H1 (cell line): ENCODE measurements around the gene EGF. TPM values are rescaled to one million over a fixed set of nuclear protein-coding genes. Genes with fewer than 3 reads are reported as not detected.

Source experiments
- CTCF ChIA-PET: fragments of 300-600 bp; sonication (Branson Sonifier 250); formaldehyde crosslinking; loops from one replicate; lab custom pipeline; 2021; ENCODE audit not compliant: partially characterized antibody; lab: Charles Lee
- POLR2A ChIA-PET: fragments of 300-600 bp; sonication (Branson Sonifier 250); formaldehyde crosslinking; loops from one replicate; lab custom pipeline; 2021; ENCODE audit warnings: inconsistent platforms; ENCODE audit not compliant: partially characterized antibody; lab: Charles Lee
- DNase-seq, 2 experiments: peaks; one replicate each; pipeline versions ENCODE4 v3.0.0 to v3.0.0-alpha.2; 2010 to 2022; ENCODE audit warnings: low spot score in 2 of 2, low read depth in 1 of 2, mixed read lengths in 1 of 2
- FAIRE-seq: peaks from 2 replicates; lab custom pipeline; 2011; peaks lifted over from hg19 to GRCh38; lab: Jason Lieb, UNC
- H2AFZ ChIP-seq: 2 replicates; pipeline ENCODE4 v1.8.1; 2012; ENCODE audit warnings: low read length, inconsistent platforms
- H2AK5ac ChIP-seq: 2 replicates; pipeline ENCODE4 v1.6.1; 2013; ENCODE audit warnings: low read depth, low read length
- H2BK120ac ChIP-seq: replicated peaks from 2 replicates; pipeline ENCODE3; 2013; ENCODE audit warnings: low read depth, low read length, inconsistent platforms
- H2BK12ac ChIP-seq: 2 replicates; pipeline ENCODE4 v1.6.1; 2013; ENCODE audit warnings: low read depth, low read length
- H2BK15ac ChIP-seq: 2 replicates; pipeline ENCODE4 v1.6.1; 2013; ENCODE audit warnings: low read length
- H2BK20ac ChIP-seq: 2 replicates; pipeline ENCODE4 v1.6.1; 2013; ENCODE audit warnings: low read length
- H2BK5ac ChIP-seq: 2 replicates; pipeline ENCODE4 v1.6.1; 2013; ENCODE audit warnings: low read depth, low read length
- H3K14ac ChIP-seq: 2 replicates; pipeline ENCODE4 v1.6.1; 2013; ENCODE audit warnings: inconsistent platforms; ENCODE audit not compliant: insufficient read length
- H3K18ac ChIP-seq: 2 replicates; pipeline ENCODE4 v1.6.1; 2013; ENCODE audit warnings: low read length; ENCODE audit errors: extremely low read depth
- H3K23ac ChIP-seq: 2 replicates; pipeline ENCODE4 v1.6.1; 2013; ENCODE audit warnings: inconsistent platforms; ENCODE audit not compliant: insufficient read length
- H3K23me2 ChIP-seq: 2 replicates; pipeline ENCODE4 v1.6.1; 2013; ENCODE audit warnings: low read depth, low read length
- H3K27ac ChIP-seq: 2 replicates; pipeline ENCODE4 v1.6.1; 2011; ENCODE audit warnings: low read depth, low read length, inconsistent platforms
- H3K27me3 ChIP-seq, 4 experiments: replicated peaks in 1 of 4; 1 replicate in 1 of 4; 2 replicates in 3 of 4; pipeline versions ENCODE4 v1.6.1 to v1.8.1; 2011 to 2013; ENCODE audit warnings: low read length in 3 of 4, mild to moderate bottlenecking in 3 of 4, inconsistent platforms in 2 of 4, mixed read lengths in 2 of 4, moderate library complexity in 1 of 4; ENCODE audit not compliant: control insufficient read depth in 3 of 4, insufficient read depth in 3 of 4; ENCODE audit errors: extremely low read depth in 1 of 4
- H3K36me3 ChIP-seq, 4 experiments: 2 replicates each; pipeline versions ENCODE4 v1.6.1 to v1.8.1; 2011 to 2013; ENCODE audit warnings: mild to moderate bottlenecking in 4 of 4, low read length in 3 of 4, moderate library complexity in 2 of 4, control low read depth in 1 of 4, inconsistent platforms in 1 of 4; ENCODE audit not compliant: insufficient read depth in 4 of 4, control insufficient read depth in 2 of 4
- H3K4ac ChIP-seq: replicated peaks from 2 replicates; pipeline ENCODE3; 2013; ENCODE audit warnings: low read length, low read depth, mixed read lengths, inconsistent platforms; ENCODE audit not compliant: insufficient read length
- H3K4me1 ChIP-seq, 4 experiments: replicated peaks in 1 of 4; 1 replicate in 1 of 4; 2 replicates in 3 of 4; pipeline versions ENCODE4 v1.6.1 to v1.8.1; 2011 to 2013; ENCODE audit warnings: low read length in 3 of 4, inconsistent platforms in 2 of 4, mixed read lengths in 1 of 4; ENCODE audit not compliant: insufficient read depth in 4 of 4, control insufficient read depth in 3 of 4
- H3K4me2 ChIP-seq, 2 experiments: 2 replicates each; pipeline versions ENCODE4 v1.6.1 to v1.8.1; 2011 to 2013; ENCODE audit warnings: low read depth in 2 of 2, low read length in 2 of 2, control low read depth in 1 of 2, inconsistent platforms in 1 of 2, mild to moderate bottlenecking in 1 of 2; ENCODE audit not compliant: insufficient read depth in 1 of 2
- H3K4me3 ChIP-seq, 4 experiments: fragments of 200-600, 300-600 bp in 1 of 4; sonication (generic), shearing (Covaris generic), sonication (Bioruptor Twin) in 1 of 4; 2 replicates each; pipeline versions ENCODE4 v1.5.1 to v1.8.1; 2011 to 2016; ENCODE audit warnings: low read length in 4 of 4, low read depth in 3 of 4, control low read depth in 2 of 4, inconsistent platforms in 2 of 4, mild to moderate bottlenecking in 2 of 4, mixed read lengths in 1 of 4, moderate library complexity in 1 of 4; ENCODE audit not compliant: insufficient read depth in 2 of 4; ENCODE audit errors: extremely low read depth in 1 of 4
- H3K56ac ChIP-seq: replicated peaks from 2 replicates; pipeline ENCODE3; 2013; ENCODE audit warnings: low read depth, mild to moderate bottlenecking, mixed read lengths, low read length, inconsistent platforms; ENCODE audit not compliant: insufficient read length
- H3K79me1 ChIP-seq: 2 replicates; pipeline ENCODE4 v1.6.1; 2013; ENCODE audit warnings: low read depth, low read length, control low read depth
- H3K79me2 ChIP-seq, 2 experiments: 2 replicates each; pipeline versions ENCODE4 v1.6.1 to v1.8.1; 2012 to 2013; ENCODE audit warnings: low read length in 2 of 2, mild to moderate bottlenecking in 2 of 2, inconsistent platforms in 1 of 2; ENCODE audit not compliant: insufficient read depth in 2 of 2, control insufficient read depth in 1 of 2
- H3K9ac ChIP-seq, 4 experiments: replicated peaks in 1 of 4; 1 replicate in 1 of 4; 2 replicates in 3 of 4; pipeline versions ENCODE4 v1.6.1 to v1.8.1; 2011 to 2013; ENCODE audit warnings: low read depth in 3 of 4, low read length in 3 of 4, control low read depth in 2 of 4, mild to moderate bottlenecking in 2 of 4, moderate library complexity in 2 of 4, inconsistent platforms in 1 of 4; ENCODE audit errors: extremely low read depth in 1 of 4
- H3K9me3 ChIP-seq, 2 experiments: 2 replicates each; pipeline versions ENCODE4 v1.6.1 to v1.8.1; 2012 to 2013; ENCODE audit warnings: mild to moderate bottlenecking in 2 of 2, moderate library complexity in 2 of 2, control low read depth in 1 of 2, inconsistent platforms in 1 of 2, low read depth in 1 of 2, low read length in 1 of 2, mixed read lengths in 1 of 2; ENCODE audit not compliant: insufficient read depth in 2 of 2
- H4K20me1 ChIP-seq, 2 experiments: replicated peaks in 1 of 2; 2 replicates each; pipeline versions ENCODE3 to v1.8.1; 2011 to 2013; ENCODE audit warnings: inconsistent platforms in 2 of 2, low read length in 2 of 2, mild to moderate bottlenecking in 1 of 2; ENCODE audit not compliant: insufficient read depth in 2 of 2, control insufficient read depth in 1 of 2
- H4K5ac ChIP-seq: 2 replicates; pipeline ENCODE4 v1.6.1; 2013; ENCODE audit warnings: low read length, low read depth, mixed read lengths, inconsistent platforms; ENCODE audit not compliant: insufficient read length
- H4K8ac ChIP-seq: 2 replicates; pipeline ENCODE4 v1.8.0; 2013; ENCODE audit warnings: mild to moderate bottlenecking, moderate library complexity, low read length, inconsistent platforms; ENCODE audit not compliant: insufficient read depth; ENCODE audit errors: extremely low read depth
- H4K91ac ChIP-seq: replicated peaks from 2 replicates; pipeline ENCODE3; 2013; ENCODE audit warnings: low read length, mixed read lengths, inconsistent platforms; ENCODE audit not compliant: insufficient read length
- CTCF ChIP-seq, 3 experiments: IDR thresholded peaks; 1 replicate in 2 of 3; 2 replicates in 1 of 3; pipeline versions ENCODE4 v1.5.1 to v1.6.1; 2011; ENCODE audit warnings: low read length in 3 of 3, mild to moderate bottlenecking in 3 of 3, inconsistent platforms in 2 of 3, low read depth in 1 of 3, moderate library complexity in 1 of 3; ENCODE audit not compliant: insufficient read depth in 1 of 3; ENCODE audit errors: control extremely low read depth in 1 of 3
- GTF2F1 ChIP-seq: IDR thresholded peaks from 2 replicates; pipeline ENCODE4 v1.6.1; 2012; ENCODE audit warnings: low read depth, low read length, improper control_type of control experiment, borderline replicate concordance
- RXRA ChIP-seq: IDR thresholded peaks from 2 replicates; pipeline ENCODE4 v1.6.1; 2011; ENCODE audit warnings: low read depth, mild to moderate bottlenecking, low read length, moderate library complexity; ENCODE audit not compliant: insufficient read depth
- SP1 ChIP-seq: IDR thresholded peaks from 2 replicates; pipeline ENCODE4 v1.6.1; 2011; ENCODE audit warnings: low read depth, low read length
- TEAD4 ChIP-seq: IDR thresholded peaks from 2 replicates; pipeline ENCODE4 v1.6.1; 2012; ENCODE audit warnings: low read depth, low read length, inconsistent platforms, mixed read lengths
- WGBS, 2 experiments: shearing (Covaris generic) in 1 of 2; methylation state at CpG; one replicate each; pipeline versions ENCODE4 v1.1.6 to v1.1.7; 2013 to 2015; ENCODE audit warnings: low lambda C conversion rate in 2 of 2, mixed read lengths in 2 of 2, inconsistent platforms in 1 of 2, low coverage in 1 of 2, missing lambda C conversion rate in 1 of 2; ENCODE audit not compliant: insufficient replicate concordance in 2 of 2, insufficient coverage in 1 of 2, insufficient read length in 1 of 2; ENCODE audit errors: extremely low coverage in 1 of 2, missing lambda C conversion rate in 1 of 2; 5-methylcytosine and 5-hydroxymethylcytosine counted together
- polyA plus RNA-seq, 7 experiments: library from polyadenylated mRNA; depleted of rRNA in 3 of 7; stranded (reverse) in 5 of 7; unstranded in 2 of 7; fragments of >200 nt in 5 of 7; fragments of 200-250 nt in 2 of 7; gene quantifications; 1 replicate in 5 of 7; 2 replicates in 1 of 7; 4 replicates in 1 of 7; pipeline versions ENCODE4 v1.2.1 to v1.2.3, GENCODE V29; 2011 to 2013; ENCODE audit warnings: missing spikeins in 2 of 7, mixed read lengths in 2 of 7
- total RNA-seq: library from RNA; stranded (reverse); fragmentation: NEBNext Ultra II Directional; extraction: Animal tissue kit (Norgen Biotek cat#: 25700); gene quantifications from 2 replicates; pipeline ENCODE4 v1.2.1, GENCODE V29; 2021
- TF ChIP-seq, protein P1 (sequence below): IDR thresholded peaks from 2 replicates; pipeline ENCODE4 v1.6.1; 2012; ENCODE audit warnings: low read length, inconsistent platforms
- TF ChIP-seq, protein P2 (sequence below): IDR thresholded peaks from 2 replicates; pipeline ENCODE4 v1.6.1; 2012; ENCODE audit warnings: inconsistent platforms

Gene EGF
- total and polyA plus RNA-seq, 2 of the 8 experiments (the other 6 are each of a cell fraction or from before 2014, with no cell fraction given): 1.5 to 2.6 TPM

DNA sequence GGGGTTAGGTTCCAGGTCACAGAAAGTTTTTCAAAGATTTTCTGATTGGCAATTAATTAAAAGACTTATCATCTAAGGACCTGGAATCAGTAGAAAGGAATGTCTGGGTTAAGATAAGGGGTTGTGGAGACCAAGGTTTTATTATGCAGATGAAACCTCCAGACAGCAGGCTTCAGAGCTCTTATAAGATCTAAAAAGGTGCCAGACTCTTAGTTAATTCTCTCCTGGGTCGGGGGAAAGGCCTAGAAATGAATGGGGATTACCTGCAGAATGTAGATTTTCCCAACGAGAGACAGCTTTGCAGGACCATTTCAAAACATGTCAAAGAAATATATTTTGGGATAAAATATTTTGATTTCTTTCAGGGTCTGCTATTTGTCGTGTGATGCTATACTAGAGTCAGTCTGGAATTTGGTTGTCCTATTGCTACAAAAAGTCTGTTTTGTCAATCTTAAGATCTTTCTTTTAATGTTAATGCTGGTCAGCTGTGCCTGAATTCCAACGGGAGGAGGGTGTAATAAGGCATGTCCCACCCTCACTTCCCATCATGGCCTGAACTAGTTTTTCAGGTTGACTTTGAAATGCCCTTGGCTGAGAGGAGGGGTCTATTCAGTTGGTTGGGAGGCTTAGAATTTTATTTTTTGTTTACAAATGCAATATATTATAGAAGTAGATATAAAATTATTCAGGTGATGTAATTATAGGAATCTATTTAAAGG, 15.8 kb downstream of the EGF start:
- Histone ChIP-seq H4K8ac (no peak overlapping the region), H2BK15ac (no peak overlapping the region), H3K27me3 (no peaks in the 10 kb centered on the region), H4K5ac (no peak overlapping the region), H3K9me3 (no peaks in the 10 kb centered on the region), H2BK5ac (no peak overlapping the region), H2AK5ac (no peak overlapping the region), H3K23me2 (no peaks in the 10 kb centered on the region; the same call in 1 of the 2 replicates), H3K9ac (no peak overlapping the region), H3K36me3 (no peaks in the 10 kb centered on the region), H2BK12ac (no peak overlapping the region), H3K27ac (no peak overlapping the region), H3K56ac (no peak overlapping the region), H3K4me1 (peaks cover 0 to 3% (median 0%) of the 10 kb centered on the region in 4 experiments; a peak in 3 of 7 replicates), H3K4ac (no peak overlapping the region), H3K18ac (no peak overlapping the region), H4K20me1 (no peaks in the 10 kb centered on the region), H3K79me1 (no peaks in the 10 kb centered on the region), H4K91ac (no peak overlapping the region), H2BK120ac (no peak overlapping the region), H3K79me2 (no peaks in the 10 kb centered on the region), H3K4me3 (no peak overlapping the region), H2BK20ac (no peak overlapping the region), H3K14ac (no peak overlapping the region), H3K4me2 (peak overlapping the region in 1 of 2 experiments; percentile 27; a peak in 2 of 4 replicates), H2AFZ (no peak overlapping the region), H3K23ac (no peak overlapping the region)
- 55% methylated on average over 4 of the region's 4 CpGs; no CpG with 5 or more reads in 1 of the 2 experiments for WGBS, 2 experiments
- ChIA-PET POLR2A (interaction anchor here (0.8 kb wide), 1 partner anchor 14 kb away, joined by 3 read pairs; no protein-coding TSS in a partner anchor), CTCF (interaction anchor here (0.6 to 0.7 kb wide), 2 partner anchors 17 to 49 kb away, joined by 3 read pairs; no protein-coding TSS in a partner anchor)
- FAIRE-seq (no peak), DNase-seq (no peak)
- TF ChIP-seq TEAD4 (0 out of 2 replicates have a peak, but pooled peaks have one; percentile 63), SP1 (no peak), CTCF (IDR thresholded peaks at IDR 0.05; ENCODE audit: control extremely low read depth in 1 of 3, insufficient read depth in 1 of 3, low read depth in 1 of 3, low read length in 3 of 3) (no peak), RXRA (no peak), GTF2F1 (no peak)
- TF ChIP-seq, protein P1, sequence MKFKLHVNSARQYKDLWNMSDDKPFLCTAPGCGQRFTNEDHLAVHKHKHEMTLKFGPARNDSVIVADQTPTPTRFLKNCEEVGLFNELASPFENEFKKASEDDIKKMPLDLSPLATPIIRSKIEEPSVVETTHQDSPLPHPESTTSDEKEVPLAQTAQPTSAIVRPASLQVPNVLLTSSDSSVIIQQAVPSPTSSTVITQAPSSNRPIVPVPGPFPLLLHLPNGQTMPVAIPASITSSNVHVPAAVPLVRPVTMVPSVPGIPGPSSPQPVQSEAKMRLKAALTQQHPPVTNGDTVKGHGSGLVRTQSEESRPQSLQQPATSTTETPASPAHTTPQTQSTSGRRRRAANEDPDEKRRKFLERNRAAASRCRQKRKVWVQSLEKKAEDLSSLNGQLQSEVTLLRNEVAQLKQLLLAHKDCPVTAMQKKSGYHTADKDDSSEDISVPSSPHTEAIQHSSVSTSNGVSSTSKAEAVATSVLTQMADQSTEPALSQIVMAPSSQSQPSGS: no peak
- TF ChIP-seq, protein P2, sequence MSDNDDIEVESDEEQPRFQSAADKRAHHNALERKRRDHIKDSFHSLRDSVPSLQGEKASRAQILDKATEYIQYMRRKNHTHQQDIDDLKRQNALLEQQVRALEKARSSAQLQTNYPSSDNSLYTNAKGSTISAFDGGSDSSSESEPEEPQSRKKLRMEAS: no peak
